T47D (cell line): Measurements from ENCODE around the gene CATSPERZ.

Experiments
- DNase-seq, 2 experiments: peaks; one replicate each; pipeline versions ENCODE4 v3.0.0 to v3.0.0-alpha.2; 2011 to 2012; ENCODE audit warnings: low read depth in 1 of 2, low spot score in 1 of 2
- JUND ChIP-seq: IDR thresholded peaks from 2 replicates; pipeline ENCODE4 v1.6.1; 2012; ENCODE audit warnings: low read depth
- in situ Hi-C: cut with HindIII; loops from 2 replicates; pipeline ENCODE4 v1.10.0; 2016; ENCODE audit warnings: low sequenced_read_pairs, low pct_unique_long_range_greater_than_20kb

Gene CATSPERZ

DNA sequence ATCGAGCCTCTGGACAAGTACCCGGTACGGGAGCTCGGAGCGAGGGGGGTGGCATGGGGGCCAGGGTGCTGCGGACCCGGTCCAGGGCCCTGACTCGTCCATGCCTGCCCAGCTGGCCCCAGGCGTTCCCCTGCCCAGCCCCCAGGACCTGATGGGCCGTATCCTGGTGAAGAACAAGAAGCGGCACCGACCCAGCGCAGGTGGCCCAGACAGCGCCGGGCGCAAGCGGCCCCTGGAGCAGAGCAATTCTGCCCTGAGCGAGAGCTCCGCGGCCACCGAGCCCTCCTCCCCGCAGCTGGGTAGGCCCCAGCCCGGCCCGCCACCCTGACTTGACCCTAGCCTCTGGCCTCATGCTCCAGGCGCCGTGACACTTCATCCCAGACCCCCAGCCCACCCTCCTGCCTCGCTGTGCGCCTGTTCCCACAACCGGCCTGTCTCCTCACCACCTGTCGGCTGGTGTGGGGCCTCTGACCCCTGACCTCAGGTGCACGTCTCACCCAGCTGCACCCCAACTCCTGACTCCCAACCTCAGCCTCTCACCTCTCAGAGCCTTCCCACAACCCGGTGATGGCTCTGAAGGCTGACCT is 41.1 kb upstream of the CATSPERZ start:
- in situ Hi-C loops, result no loop called here
- DNase-seq, result no peak
- TF ChIP-seq JUND, result no peak

GRCh38 chr11:64259533-64260067 is 40.6 kb upstream of the CATSPERZ start:
- no peak for DNase-seq
- in situ Hi-C loops, result no loop called here
- no peak for TF ChIP-seq JUND

GRCh38 chr11:64260147-64260708 is 39.9 kb upstream of the CATSPERZ start:
- in situ Hi-C loops, result no loop called here
- TF ChIP-seq JUND, result no peak
- no peak for DNase-seq

- in situ Hi-C loops, result no loop called here
- TF ChIP-seq JUND, result no peak
Observed at GRCh38 chr11:64261556-64262080, 38.5 kb upstream of the CATSPERZ start.

DNA sequence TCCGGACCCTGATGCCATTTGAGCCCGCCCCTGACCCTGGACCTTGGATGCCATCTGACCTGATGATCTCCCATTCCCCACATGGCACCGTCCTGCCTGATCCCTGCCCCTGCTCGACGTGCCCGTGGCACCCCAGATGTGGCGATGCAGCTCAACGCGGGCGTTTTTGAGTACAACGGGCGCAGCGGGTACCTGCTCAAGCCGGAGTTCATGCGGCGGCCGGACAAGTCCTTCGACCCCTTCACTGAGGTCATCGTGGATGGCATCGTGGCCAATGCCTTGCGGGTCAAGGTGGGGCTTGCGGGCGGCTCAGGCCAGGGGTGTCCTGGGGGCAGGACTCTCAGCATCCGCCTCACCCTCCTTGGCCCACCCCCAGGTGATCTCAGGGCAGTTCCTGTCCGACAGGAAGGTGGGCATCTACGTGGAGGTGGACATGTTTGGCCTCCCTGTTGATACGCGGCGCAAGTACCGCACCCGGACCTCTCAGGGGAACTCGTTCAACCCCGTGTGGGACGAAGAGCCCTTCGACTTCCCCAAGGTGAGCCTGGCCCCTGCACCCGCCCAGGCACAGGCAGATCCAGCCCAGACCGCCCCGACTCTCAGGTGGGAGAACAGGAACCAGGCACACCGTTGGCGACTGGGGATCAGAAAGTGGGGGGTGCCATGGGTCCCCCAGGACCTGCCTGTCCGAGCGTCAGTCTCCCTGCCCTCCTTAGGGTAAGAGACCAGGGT is 37.7 kb upstream of the CATSPERZ start:
- no peak for TF ChIP-seq JUND
- in situ Hi-C loops, result no loop called here
- DNase-seq, result no peak

More at GRCh38 chr11:64261556-64262080, 38.5 kb upstream of the CATSPERZ start:
- no peak for DNase-seq

- no peak for TF ChIP-seq JUND
- DNase-seq, result no peak
- in situ Hi-C loops, result no loop called here
Observed at GRCh38 chr11:64263021-64263946, 36.9 kb upstream of the CATSPERZ start.

DNA sequence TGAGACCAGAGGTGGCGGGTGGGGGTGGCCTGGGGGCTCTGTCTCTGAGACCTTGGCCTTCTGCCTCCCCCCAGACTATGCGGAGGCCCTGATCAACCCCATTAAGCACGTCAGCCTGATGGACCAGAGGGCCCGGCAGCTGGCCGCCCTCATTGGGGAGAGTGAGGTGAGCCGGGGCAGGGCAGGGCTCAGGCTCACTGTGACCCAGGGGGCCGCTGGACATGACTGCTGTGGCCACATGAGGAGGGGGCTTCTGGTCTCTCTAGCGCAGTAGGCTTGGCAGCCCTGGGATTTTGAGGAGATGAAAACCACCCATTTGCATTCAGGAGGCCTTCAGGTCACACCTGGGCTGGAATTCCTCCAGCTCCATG is 36.2 kb upstream of the CATSPERZ start:
- in situ Hi-C loops, result no loop called here
- TF ChIP-seq JUND, result no peak
- DNase-seq, result no peak

GRCh38 chr11:64264371-64264852 is 35.7 kb upstream of the CATSPERZ start:
- in situ Hi-C loops, result no loop called here
- DNase-seq, result no peak

DNA sequence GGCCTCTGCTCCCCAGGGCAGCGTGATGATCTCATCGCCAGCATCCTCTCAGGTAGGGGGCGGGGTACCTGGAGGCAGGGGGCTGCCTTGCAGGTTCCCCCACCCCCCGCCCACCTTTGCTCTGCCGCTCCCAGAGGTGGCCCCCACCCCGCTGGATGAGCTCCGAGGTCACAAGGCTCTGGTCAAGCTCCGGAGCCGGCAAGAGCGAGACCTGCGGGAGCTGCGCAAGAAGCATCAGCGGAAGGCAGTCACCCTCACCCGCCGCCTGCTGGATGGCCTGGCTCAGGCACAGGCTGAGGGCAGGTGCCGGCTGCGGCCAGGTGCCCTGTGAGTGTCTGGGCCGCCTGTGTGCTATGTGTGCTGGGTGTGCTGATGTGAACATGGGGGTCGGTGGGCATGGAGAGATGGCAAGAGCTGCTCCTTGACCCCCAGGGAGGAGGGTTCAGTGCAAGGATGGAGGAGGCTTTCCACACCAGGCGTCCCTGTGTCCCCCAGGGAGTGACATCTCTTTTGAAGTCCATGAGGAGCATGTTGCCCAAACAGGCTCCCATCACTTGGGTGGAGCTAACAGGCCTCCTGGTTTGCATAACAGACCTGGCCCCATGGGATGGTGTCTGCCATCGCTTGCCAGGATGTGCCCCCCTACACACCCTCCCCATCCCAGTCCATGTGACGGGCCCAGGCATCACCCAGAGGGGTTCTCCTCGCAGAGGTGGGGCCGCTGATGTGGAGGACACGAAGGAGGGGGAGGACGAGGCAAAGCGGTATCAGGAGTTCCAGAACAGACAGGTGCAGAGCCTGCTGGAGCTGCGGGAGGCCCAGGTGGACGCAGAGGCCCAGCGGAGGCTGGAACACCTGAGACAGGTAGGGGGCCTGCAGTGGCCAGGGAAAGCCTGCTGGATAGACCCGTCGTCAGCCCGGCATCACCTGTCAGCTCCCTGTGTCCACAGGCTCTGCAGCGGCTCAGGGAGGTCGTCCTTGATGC is 34.7 kb upstream of the CATSPERZ start:
- TF ChIP-seq JUND, result no peak
- no peak for DNase-seq
- in situ Hi-C loops, result no loop called here

More at GRCh38 chr11:64264371-64264852, 35.7 kb upstream of the CATSPERZ start:
- TF ChIP-seq JUND, result no peak

DNA sequence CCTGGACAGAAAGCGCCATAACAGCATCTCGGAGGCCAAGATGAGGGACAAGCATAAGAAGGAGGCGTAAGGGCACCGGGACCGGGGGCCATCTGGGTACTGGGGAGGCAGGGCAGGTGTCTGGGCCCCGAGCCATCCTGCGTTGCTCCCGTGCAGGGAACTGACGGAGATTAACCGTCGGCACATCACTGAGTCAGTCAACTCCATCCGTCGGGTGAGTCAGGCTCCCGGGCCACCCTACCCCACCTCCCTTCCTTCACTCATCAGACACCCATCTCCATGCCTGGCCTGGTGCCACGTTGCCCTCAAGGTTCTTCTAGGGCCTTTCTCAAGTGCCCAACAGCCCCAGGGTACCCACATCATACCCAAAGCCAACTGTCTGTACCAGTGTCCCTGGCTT is 33.8 kb upstream of the CATSPERZ start:
- no peak for DNase-seq
- in situ Hi-C loops, result no loop called here
- TF ChIP-seq JUND, result no peak
